DND-41 (cell line): ENCODE data around the gene DLG2.

ENCODE experiments used
- ATAC-seq: fragments of 200-7000 bp; cut with Tn5 transposase; 3 replicates; pipeline ENCODE4 v1.9.1; 2021; ENCODE audit warnings: low read depth; ENCODE audit not compliant: insufficient read depth
- DNase-seq: peaks from one replicate; pipeline ENCODE4 v3.0.0-alpha.2; 2020
- H2AFZ ChIP-seq: 2 replicates; pipeline ENCODE4 v1.6.0; 2012; ENCODE audit warnings: low read depth, low read length
- H3K27ac ChIP-seq: 2 replicates; pipeline ENCODE4 v1.5.1; 2012; ENCODE audit warnings: low read length, inconsistent platforms
- H3K27me3 ChIP-seq: fragments of 200-600 bp; sonication (generic); 2 replicates; pipeline ENCODE4 v1.6.0; 2012; ENCODE audit warnings: low read length, mild to moderate bottlenecking, inconsistent platforms; ENCODE audit not compliant: insufficient read depth, poor library complexity
- H3K36me3 ChIP-seq: 2 replicates; pipeline ENCODE4 v1.5.1; 2012; ENCODE audit warnings: low read length, inconsistent platforms; ENCODE audit not compliant: insufficient read depth
- H3K4me1 ChIP-seq: 2 replicates; pipeline ENCODE4 v1.5.1; 2012; ENCODE audit warnings: mild to moderate bottlenecking, low read length; ENCODE audit not compliant: insufficient read depth
- H3K4me2 ChIP-seq: 2 replicates; pipeline ENCODE4 v1.6.0; 2012; ENCODE audit warnings: mild to moderate bottlenecking, moderate library complexity, low read length, inconsistent platforms; ENCODE audit not compliant: insufficient read depth
- H3K4me3 ChIP-seq, 2 experiments: fragments of 200-600 bp in 1 of 2; shearing (Covaris generic) in 1 of 2; 2 replicates each; pipeline ENCODE4 v1.5.1; 2012 to 2016; ENCODE audit warnings: inconsistent platforms in 2 of 2, low read length in 2 of 2, mild to moderate bottlenecking in 2 of 2, low read depth in 1 of 2, moderate library complexity in 1 of 2
- H3K79me2 ChIP-seq: 2 replicates; pipeline ENCODE4 v1.6.0; 2012; ENCODE audit warnings: low read length, inconsistent platforms; ENCODE audit not compliant: insufficient read depth
- H3K9ac ChIP-seq: 2 replicates; pipeline ENCODE4 v1.6.0; 2012; ENCODE audit warnings: low read depth, mild to moderate bottlenecking, inconsistent platforms, low read length, moderate library complexity
- H3K9me3 ChIP-seq: 2 replicates; pipeline ENCODE4 v1.5.1; 2012; ENCODE audit warnings: low read length, moderate library complexity, mild to moderate bottlenecking, inconsistent platforms; ENCODE audit not compliant: insufficient read depth, severe bottlenecking
- H4K20me1 ChIP-seq: 2 replicates; pipeline ENCODE4 v1.6.0; 2012; ENCODE audit warnings: low read length; ENCODE audit not compliant: insufficient read depth
- CTCF ChIP-seq: IDR thresholded peaks from 2 replicates; pipeline ENCODE4 v1.5.1; 2012; ENCODE audit warnings: borderline replicate concordance, low read length, moderate library complexity, mild to moderate bottlenecking; ENCODE audit not compliant: poor library complexity, severe bottlenecking; ENCODE audit errors: extremely low read depth
- EZH2 ChIP-seq: IDR thresholded peaks from 3 replicates; pipeline ENCODE4 v1.6.1; 2012; ENCODE audit warnings: borderline replicate concordance, low read depth, mild to moderate bottlenecking, moderate library complexity, low read length, inconsistent platforms; ENCODE audit not compliant: severe bottlenecking

Gene DLG2

DNA sequence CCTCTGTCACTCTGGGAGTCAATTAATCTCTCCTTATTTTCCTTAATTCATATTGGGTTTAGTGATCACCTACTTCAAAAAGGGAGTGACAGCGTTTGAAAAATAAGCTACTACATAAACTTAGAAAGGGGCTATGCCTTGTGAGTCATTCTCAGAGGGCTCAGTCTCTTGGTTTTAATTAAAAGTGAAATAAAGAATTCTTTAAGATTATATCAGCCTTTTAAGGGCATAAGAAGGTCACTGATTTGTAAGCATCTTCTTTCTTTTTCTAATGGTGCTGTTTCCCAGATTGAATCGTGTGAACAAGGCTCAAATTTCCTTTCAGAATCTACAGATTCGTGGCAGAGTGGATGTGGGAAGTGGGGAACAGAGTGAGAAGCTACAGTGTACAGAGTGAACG lies 1704.8 kb downstream of the DLG2 start:
- H2AFZ ChIP-seq, result no peak overlapping the region
- no peak overlapping the region for H3K9ac ChIP-seq
- ATAC-seq (no peak), DNase-seq (no peak)
- no peak for TF ChIP-seq EZH2
- TF ChIP-seq CTCF, result no peak
- H3K4me1 ChIP-seq, result no peaks in the 10 kb centered on the region
- H4K20me1 ChIP-seq, result no peaks in the 10 kb centered on the region
- no peaks in the 10 kb centered on the region for H3K79me2 ChIP-seq
- no peaks in the 10 kb centered on the region for H3K36me3 ChIP-seq
- no peak overlapping the region for H3K27ac ChIP-seq
- H3K27me3 ChIP-seq, result no peaks in the 10 kb centered on the region
- no peak overlapping the region for H3K4me3 ChIP-seq
- no peaks in the 10 kb centered on the region for H3K9me3 ChIP-seq
- H3K4me2 ChIP-seq, result no peak overlapping the region

GRCh38 chr11:83921447-83922192 lies 1705.5 kb downstream of the DLG2 start:
- Histone ChIP-seq H4K20me1 (no peaks in the 10 kb centered on the region), H3K4me3 (no peak overlapping the region), H3K79me2 (no peaks in the 10 kb centered on the region), H3K36me3 (no peaks in the 10 kb centered on the region), H3K9me3 (no peaks in the 10 kb centered on the region), H3K4me2 (no peak overlapping the region), H3K27me3 (no peaks in the 10 kb centered on the region), H3K4me1 (no peaks in the 10 kb centered on the region), H2AFZ (no peak overlapping the region), H3K9ac (no peak overlapping the region), H3K27ac (no peak overlapping the region)
- DNase-seq, result no peak
- TF ChIP-seq CTCF, result no peak
- no peak for TF ChIP-seq EZH2
- ATAC-seq, result no peak

DNA sequence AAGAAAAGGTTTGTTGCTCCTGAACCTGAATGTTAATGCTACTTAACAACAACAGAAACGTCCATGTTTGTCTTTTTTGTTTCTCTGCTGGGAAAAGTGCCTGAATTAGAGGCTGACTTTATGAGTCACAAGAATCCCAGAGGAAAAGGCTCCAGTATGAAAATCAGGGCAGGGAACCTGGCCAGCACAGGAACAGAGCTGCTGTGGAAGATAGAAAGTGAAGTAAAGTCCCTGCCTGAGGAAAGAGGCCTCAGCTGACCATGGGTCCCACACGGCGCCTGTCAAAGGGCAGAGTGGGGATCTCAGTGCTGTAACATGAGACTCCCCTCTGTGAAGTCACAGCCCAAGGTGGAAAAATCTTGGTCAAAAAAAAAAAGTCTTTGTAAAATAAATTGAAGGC lies 1708.7 kb downstream of the DLG2 start:
- Histone ChIP-seq H3K9ac (no peak overlapping the region), H3K9me3 (no peaks in the 10 kb centered on the region), H4K20me1 (no peaks in the 10 kb centered on the region), H3K4me1 (no peaks in the 10 kb centered on the region), H3K27me3 (no peaks in the 10 kb centered on the region), H2AFZ (no peak overlapping the region), H3K4me2 (no peak overlapping the region), H3K36me3 (no peaks in the 10 kb centered on the region), H3K79me2 (no peaks in the 10 kb centered on the region), H3K27ac (no peak overlapping the region), H3K4me3 (no peak overlapping the region)
- TF ChIP-seq CTCF, result no peak
- DNase-seq, result no peak
- ATAC-seq, result no peak
